ENCODE measurements around the gene HCN2.

Gene HCN2

GRCh38 chr19:644363-644762 is 54.7 kb downstream of the HCN2 start:
- no peak for TF ChIP-seq CTCF (IDR thresholded peaks at IDR 0.05; ENCODE audit: extremely low read depth, missing control alignments)
- no peak for DNase-seq (ENCODE audit: low spot score)

GRCh38 chr19:644789-645188 is 55.1 kb downstream of the HCN2 start:
- TF ChIP-seq CTCF (IDR thresholded peaks at IDR 0.05; ENCODE audit: extremely low read depth, missing control alignments): no peak
- DNase-seq (ENCODE audit: low spot score): no peak

GRCh38 chr19:645912-646778 is 56.5 kb downstream of the HCN2 start:
- DNase-seq (ENCODE audit: low spot score): no peak
- TF ChIP-seq CTCF (IDR thresholded peaks at IDR 0.05; ENCODE audit: extremely low read depth, missing control alignments): no peak

- TF ChIP-seq CTCF (IDR thresholded peaks at IDR 0.05; ENCODE audit: extremely low read depth, missing control alignments): no peak
- no peak for DNase-seq (ENCODE audit: low spot score)
These were observed 57.3 kb downstream of the HCN2 start for GRCh38 chr19:646779-647565.

- TF ChIP-seq CTCF (IDR thresholded peaks at IDR 0.05; ENCODE audit: extremely low read depth, missing control alignments): no peak
- DNase-seq (ENCODE audit: low spot score): no peak
These were observed 58.0 kb downstream of the HCN2 start for GRCh38 chr19:647566-648284.

- DNase-seq (ENCODE audit: low spot score): no peak
- TF ChIP-seq CTCF (IDR thresholded peaks at IDR 0.05; ENCODE audit: extremely low read depth, missing control alignments): no peak
These were observed 58.6 kb downstream of the HCN2 start for GRCh38 chr19:648305-648704.

Measured in GM20000 (cell line).